Peyer's patch (tissue), 4 donors: ENCODE measurements around the gene RHEBL1.

Experiments
- POLR2A ChIP-seq, 2 donors: fragments of 450-650 bp; IDR thresholded peaks; one replicate each; pipeline ENCODE4 v1.5.1; 2017; ENCODE audit warnings: antibody characterized with exemption in 2 of 2, mild to moderate bottlenecking in 2 of 2, moderate library complexity in 2 of 2
- TF ChIP-seq, protein P1 (sequence below), 6 experiments: fragments of 450-650 bp in 4 of 6; fragments of 200-600 bp in 2 of 6; sonication (generic) in 1 of 6; IDR thresholded peaks; one replicate each; pipeline ENCODE4 v1.5.1; 2017 to 2019; ENCODE audit warnings: antibody characterized with exemption in 6 of 6, mild to moderate bottlenecking in 3 of 6, moderate library complexity in 1 of 6

DNA sequence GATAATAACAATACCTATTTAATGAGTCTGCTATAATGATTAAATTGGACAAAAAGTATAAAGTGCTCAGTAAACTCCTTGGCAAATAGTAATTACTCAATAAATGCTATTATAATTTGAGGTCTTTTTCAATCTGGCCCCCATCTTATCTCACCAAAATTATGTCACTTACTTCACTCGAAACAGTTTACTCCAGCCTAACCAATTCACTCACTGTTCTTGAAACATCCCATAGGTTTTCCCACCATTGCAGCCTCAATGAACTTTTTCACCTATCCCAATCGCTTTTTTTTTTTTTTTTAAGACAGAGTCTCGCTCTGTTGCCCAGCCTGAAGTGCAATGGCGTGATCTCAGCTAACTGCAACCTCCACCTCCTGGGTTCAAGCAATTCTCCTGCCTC is 33.8 kb downstream of the RHEBL1 start:
- TF ChIP-seq, protein P1, sequence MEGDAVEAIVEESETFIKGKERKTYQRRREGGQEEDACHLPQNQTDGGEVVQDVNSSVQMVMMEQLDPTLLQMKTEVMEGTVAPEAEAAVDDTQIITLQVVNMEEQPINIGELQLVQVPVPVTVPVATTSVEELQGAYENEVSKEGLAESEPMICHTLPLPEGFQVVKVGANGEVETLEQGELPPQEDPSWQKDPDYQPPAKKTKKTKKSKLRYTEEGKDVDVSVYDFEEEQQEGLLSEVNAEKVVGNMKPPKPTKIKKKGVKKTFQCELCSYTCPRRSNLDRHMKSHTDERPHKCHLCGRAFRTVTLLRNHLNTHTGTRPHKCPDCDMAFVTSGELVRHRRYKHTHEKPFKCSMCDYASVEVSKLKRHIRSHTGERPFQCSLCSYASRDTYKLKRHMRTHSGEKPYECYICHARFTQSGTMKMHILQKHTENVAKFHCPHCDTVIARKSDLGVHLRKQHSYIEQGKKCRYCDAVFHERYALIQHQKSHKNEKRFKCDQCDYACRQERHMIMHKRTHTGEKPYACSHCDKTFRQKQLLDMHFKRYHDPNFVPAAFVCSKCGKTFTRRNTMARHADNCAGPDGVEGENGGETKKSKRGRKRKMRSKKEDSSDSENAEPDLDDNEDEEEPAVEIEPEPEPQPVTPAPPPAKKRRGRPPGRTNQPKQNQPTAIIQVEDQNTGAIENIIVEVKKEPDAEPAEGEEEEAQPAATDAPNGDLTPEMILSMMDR (IDR thresholded peaks at IDR 0.05), result no peak
- TF ChIP-seq POLR2A (IDR thresholded peaks at IDR 0.05), result no peak
